D721Med (cell line): ENCODE data around the gene ENTPD1.
"Not testable (repeated sequence)": the region's sequence is repeated elsewhere in the genome, so short reads cannot be mapped to it uniquely, and the experiment has no call there.

Experiments
- DNase-seq: peaks from one replicate; pipeline ENCODE4 v3.0.0; 2011; ENCODE audit warnings: low spot score; ENCODE audit not compliant: insufficient read length
- FAIRE-seq: peaks from 2 replicates; lab custom pipeline; 2011; peaks lifted over from hg19 to GRCh38; lab: Jason Lieb, UNC
- CTCF ChIP-seq: IDR thresholded peaks from 2 replicates; pipeline ENCODE4 v1.5.1; 2012; ENCODE audit warnings: mild to moderate bottlenecking, control low read depth; ENCODE audit not compliant: insufficient read depth; ENCODE audit errors: missing control alignments

Gene ENTPD1

DNA sequence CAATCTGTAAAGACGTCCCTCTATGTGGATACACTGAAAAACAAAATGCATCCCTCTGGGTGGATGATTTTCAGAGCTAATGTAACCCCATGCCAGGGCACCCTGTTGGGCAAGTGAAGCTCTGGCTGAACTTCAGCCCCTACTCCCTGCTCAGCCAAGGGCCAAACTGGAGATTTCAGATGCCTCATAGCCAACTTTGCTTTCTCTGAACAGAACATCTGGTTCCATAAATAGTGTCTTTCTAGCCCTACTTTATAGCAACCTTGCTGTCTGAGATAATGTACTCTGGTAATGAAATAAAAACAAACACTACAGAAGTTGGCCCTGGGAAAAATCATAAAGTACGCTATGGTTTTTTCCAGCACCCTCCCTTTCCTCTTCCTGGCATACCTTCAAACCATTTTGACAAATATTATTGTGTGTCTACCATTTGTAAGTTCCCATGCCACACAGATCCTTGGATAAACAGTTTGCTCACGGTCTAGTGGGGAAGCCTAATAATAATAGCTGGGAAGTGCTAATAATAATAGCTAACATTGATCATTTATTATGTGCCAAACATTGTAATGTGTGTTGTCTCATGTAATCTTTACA is 3.4 kb downstream of the ENTPD1 start:
- no peak for DNase-seq
- FAIRE-seq = no peak
- TF ChIP-seq CTCF = no peak

DNA sequence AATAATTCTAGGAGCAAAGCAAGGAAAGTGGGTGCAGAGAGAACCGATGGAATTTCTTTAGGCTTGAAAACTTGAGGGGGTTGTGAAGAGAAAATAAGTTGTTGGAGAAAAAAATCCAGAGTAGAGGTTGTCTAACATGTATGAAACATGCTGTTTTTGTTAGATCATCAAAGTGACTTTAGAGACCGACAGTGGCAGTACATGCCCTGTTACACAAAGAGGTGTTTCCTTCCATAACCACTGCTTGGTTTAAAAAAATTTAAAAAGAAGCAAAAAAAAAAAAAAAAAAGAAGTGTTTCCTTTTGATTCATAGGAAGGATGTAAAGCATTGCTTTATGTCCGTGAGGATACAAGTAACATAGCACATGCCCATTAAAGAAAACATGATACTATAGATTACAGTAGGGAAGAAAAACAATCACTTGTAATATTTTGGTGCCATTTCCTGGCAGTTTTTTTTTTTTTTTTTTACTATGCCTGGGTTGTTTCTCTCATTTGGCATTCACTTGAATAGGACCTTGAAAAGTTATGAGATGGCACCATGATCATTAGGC is 6.1 kb downstream of the ENTPD1 start:
- no peak for DNase-seq
- FAIRE-seq = no peak
- no peak for TF ChIP-seq CTCF

DNA sequence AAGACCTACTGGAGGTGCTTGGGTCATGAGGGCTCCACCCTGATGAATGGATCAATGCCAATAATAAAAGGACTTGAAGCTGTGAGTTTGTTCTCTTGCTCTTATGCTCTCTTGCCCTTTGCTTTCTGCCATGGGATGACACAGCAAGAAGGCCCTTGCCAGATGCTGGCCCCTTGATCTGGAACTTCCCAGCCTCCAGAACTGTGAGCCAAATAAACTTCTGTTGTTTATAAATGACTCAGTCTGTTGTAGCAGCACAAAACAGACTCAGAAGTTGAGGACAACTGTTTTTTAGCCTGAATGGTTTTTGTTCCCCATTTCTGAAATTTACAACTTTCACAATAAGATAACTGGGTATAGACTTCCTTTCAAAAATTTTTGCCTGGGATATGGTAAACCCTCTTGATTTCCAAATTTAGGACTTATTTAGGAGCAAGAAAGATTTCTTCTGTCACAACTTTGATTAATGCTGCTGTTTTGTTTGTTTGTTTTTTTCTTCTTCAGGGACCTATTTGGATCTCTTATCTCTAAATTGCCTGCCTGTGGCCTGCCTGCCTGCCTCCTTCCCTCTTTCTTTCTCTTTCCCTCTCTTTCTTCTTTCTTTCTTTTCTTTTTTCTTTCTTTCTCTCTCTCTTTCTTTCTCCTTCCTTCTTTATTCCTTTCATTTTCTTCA is 12.1 kb downstream of the ENTPD1 start:
- TF ChIP-seq CTCF = no peak
- DNase-seq (no peak), FAIRE-seq (no peak)

- no peak for DNase-seq
- TF ChIP-seq CTCF = no peak
- FAIRE-seq = no peak
Measured at GRCh38 chr10:95770084-95770720, 14.2 kb downstream of the ENTPD1 start.

- not testable (repeated sequence) for DNase-seq, FAIRE-seq
Measured at GRCh38 chr10:95773454-95773853, 17.5 kb downstream of the ENTPD1 start.

DNA sequence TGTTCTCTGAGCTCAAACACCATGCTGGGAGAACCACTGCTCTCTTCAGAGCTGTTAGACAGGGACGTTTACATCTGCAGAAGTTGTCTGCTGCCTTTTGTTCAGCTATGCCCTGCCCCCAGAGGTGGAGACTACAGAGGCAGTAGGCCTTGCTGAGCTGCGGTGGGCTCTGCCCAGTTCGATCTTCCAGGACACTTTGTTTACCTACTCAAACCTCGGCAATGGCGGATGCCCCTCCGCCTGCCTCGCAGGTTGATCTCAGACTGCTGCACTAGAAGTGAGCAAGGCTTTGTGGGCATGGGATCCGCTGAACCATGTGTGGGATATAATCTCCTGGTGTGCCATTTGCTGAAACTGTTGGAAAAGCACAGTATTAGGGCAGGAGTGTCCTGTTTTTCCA is 21.7 kb downstream of the ENTPD1 start:
- not testable (repeated sequence) for DNase-seq, FAIRE-seq

GRCh38 chr10:95782318-95782717 is 26.4 kb downstream of the ENTPD1 start:
- no peak for TF ChIP-seq CTCF
- FAIRE-seq (no peak), DNase-seq (no peak)

DNA sequence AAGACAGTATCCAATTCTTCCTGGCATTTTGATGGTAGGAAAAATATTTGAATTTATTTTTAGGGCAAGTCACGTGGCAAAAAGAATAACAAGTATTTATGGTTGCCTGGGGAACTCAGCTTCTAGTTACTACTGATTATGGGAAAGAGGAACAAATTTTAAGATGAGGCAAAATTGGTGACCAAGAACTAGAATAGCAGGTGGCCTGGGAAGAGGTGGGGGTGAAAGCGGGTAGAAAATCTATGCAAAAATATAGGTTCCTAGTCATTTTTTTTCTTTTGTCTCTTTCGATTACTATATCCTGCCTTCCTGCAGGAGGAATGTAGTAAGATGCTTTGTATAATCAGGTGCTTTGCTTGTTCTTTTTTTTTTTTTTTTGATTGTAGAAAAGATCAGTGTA is 27.8 kb downstream of the ENTPD1 start:
- TF ChIP-seq CTCF = no peak
- no peak for FAIRE-seq
- DNase-seq = no peak
